ENCODE data around the gene GRIA1. TPM values are rescaled to one million over a fixed set of nuclear protein-coding genes. Genes with fewer than 3 reads are reported as not detected.

GRIA1 gene
- total and polyA plus RNA-seq, 2 donors (not counting 1 experiment from before 2014, with no cell fraction given) = not detected

GRCh38 chr5:153674356-153674755, 183.9 kb downstream of the GRIA1 start:
- Mint-ChIP-seq H3K27ac (no peak overlapping the region), H3K27me3 (no peaks in the 10 kb centered on the region), H3K4me1 (no peaks in the 10 kb centered on the region), H3K9me3 (ENCODE audit: insufficient read depth) (no peaks in the 10 kb centered on the region), H3K4me3 (no peak overlapping the region)
- ATAC-seq (ENCODE audit: low read depth) (no peak), DNase-seq (no peak)
- peaks cover 0 to 2% (median 0%) of the 10 kb centered on the region in 3 donors for H3K9me3 ChIP-seq (ENCODE audit: control extremely low read depth in 1 of 3, control insufficient read depth in 2 of 3, insufficient read depth in 1 of 3, low read length in 2 of 3)
- H3K4me2 ChIP-seq (replicated peaks; ENCODE audit: low read depth, low read length, poor library complexity, severe bottlenecking) = no peak overlapping the region
- H3K36me3 ChIP-seq (replicated peaks in 1 of 2; ENCODE audit: control extremely low read depth in 1 of 2, control insufficient read depth in 1 of 2, extremely low read depth in 1 of 2, insufficient read depth in 2 of 2, low read length in 1 of 2) = no peaks in the 10 kb centered on the region
- POLR2A ChIA-PET = no interaction called here
- 93% methylated on average over 4 of the region's 4 CpGs for WGBS (ENCODE audit: insufficient coverage)
- H3K79me2 ChIP-seq (ENCODE audit: control insufficient read depth, insufficient read depth, low read length) = no peaks in the 10 kb centered on the region
- H3K27me3 ChIP-seq (replicated peaks in 1 of 4; ENCODE audit: control extremely low read depth in 1 of 4, control insufficient read depth in 3 of 4, insufficient read depth in 4 of 4, low read length in 3 of 4) = no peaks in the 10 kb centered on the region
- H3K9ac ChIP-seq (ENCODE audit: low read length) = no peak overlapping the region
- no peak overlapping the region for H3K27ac ChIP-seq (ENCODE audit: low read length in 2 of 2)
- intact Hi-C loops (cut with micrococcal nuclease) = no loop called here
- no peak overlapping the region for H2AFZ ChIP-seq (ENCODE audit: insufficient read depth, low read depth, low read length, poor library complexity, severe bottlenecking)
- TF ChIP-seq EZH2 (IDR thresholded peaks at IDR 0.05; ENCODE audit: borderline replicate concordance, insufficient read depth, low read depth, low read length, poor library complexity, severe bottlenecking) (no peak), CTCF (IDR thresholded peaks at IDR 0.05) (no peak)
- no peaks in the 10 kb centered on the region for H3K4me1 ChIP-seq (ENCODE audit: control insufficient read depth in 2 of 2, insufficient read depth in 2 of 2, low read length in 2 of 2)
- CTCF ChIA-PET = no interaction called here
- no peaks in the 10 kb centered on the region for H4K20me1 ChIP-seq (ENCODE audit: control insufficient read depth, insufficient read depth, low read length, poor library complexity, severe bottlenecking)
- no peak overlapping the region for H3K4me3 ChIP-seq (ENCODE audit: control extremely low read depth in 1 of 5, extremely low read depth in 1 of 5, insufficient read depth in 1 of 5, low read depth in 2 of 5, low read length in 4 of 5)

GRCh38 chr5:153676406-153676805, 185.9 kb downstream of the GRIA1 start:
- TF ChIP-seq CTCF (IDR thresholded peaks at IDR 0.05) (no peak), EZH2 (IDR thresholded peaks at IDR 0.05; ENCODE audit: borderline replicate concordance, insufficient read depth, low read depth, low read length, poor library complexity, severe bottlenecking) (no peak)
- intact Hi-C loops (cut with micrococcal nuclease) = no loop called here
- Histone ChIP-seq H3K4me3 (ENCODE audit: control extremely low read depth in 1 of 5, extremely low read depth in 1 of 5, insufficient read depth in 1 of 5, low read depth in 2 of 5, low read length in 4 of 5) (no peak overlapping the region), H3K36me3 (replicated peaks in 1 of 2; ENCODE audit: control extremely low read depth in 1 of 2, control insufficient read depth in 1 of 2, extremely low read depth in 1 of 2, insufficient read depth in 2 of 2, low read length in 1 of 2) (no peaks in the 10 kb centered on the region), H3K4me2 (replicated peaks; ENCODE audit: low read depth, low read length, poor library complexity, severe bottlenecking) (no peak overlapping the region), H3K27ac (ENCODE audit: low read length in 2 of 2) (no peak overlapping the region), H3K4me1 (ENCODE audit: control insufficient read depth in 2 of 2, insufficient read depth in 2 of 2, low read length in 2 of 2) (no peaks in the 10 kb centered on the region), H3K9ac (ENCODE audit: low read length) (no peak overlapping the region), H3K9me3 (ENCODE audit: control extremely low read depth in 1 of 3, control insufficient read depth in 2 of 3, insufficient read depth in 1 of 3, low read length in 2 of 3) (peaks cover 0 to 3% (median 0%) of the 10 kb centered on the region in 3 donors), H2AFZ (ENCODE audit: insufficient read depth, low read depth, low read length, poor library complexity, severe bottlenecking) (no peak overlapping the region), H4K20me1 (ENCODE audit: control insufficient read depth, insufficient read depth, low read length, poor library complexity, severe bottlenecking) (no peaks in the 10 kb centered on the region), H3K27me3 (replicated peaks in 1 of 4; ENCODE audit: control extremely low read depth in 1 of 4, control insufficient read depth in 3 of 4, insufficient read depth in 4 of 4, low read length in 3 of 4) (no peaks in the 10 kb centered on the region), H3K79me2 (ENCODE audit: control insufficient read depth, insufficient read depth, low read length) (no peaks in the 10 kb centered on the region)
- H3K27me3 Mint-ChIP-seq = no peaks in the 10 kb centered on the region
- no peak overlapping the region for H3K27ac Mint-ChIP-seq
- H3K4me3 Mint-ChIP-seq = no peak overlapping the region
- 8% methylated on average over 1 of the region's 3 CpGs for WGBS (ENCODE audit: insufficient coverage)
- ATAC-seq (ENCODE audit: low read depth) (no peak), DNase-seq (no peak)
- H3K9me3 Mint-ChIP-seq (ENCODE audit: insufficient read depth) = no peaks in the 10 kb centered on the region
- CTCF ChIA-PET = no interaction called here
- POLR2A ChIA-PET = no interaction called here
- no peaks in the 10 kb centered on the region for H3K4me1 Mint-ChIP-seq

Data from B cell (primary cell).